A204.1 (cell line): ENCODE results near the gene SEC16B.

Experiments used
- FAIRE-seq: peaks from 2 replicates; lab custom pipeline; 2012; peaks lifted over from hg19 to GRCh38; lab: Jason Lieb, UNC

Gene SEC16B

GRCh38 chr1:177937931-177938330, 31.9 kb downstream of the SEC16B start:
- FAIRE-seq, result no peak

- FAIRE-seq, result no peak
Measured at GRCh38 chr1:177937174-177937770, 32.6 kb downstream of the SEC16B start.

- no peak for FAIRE-seq
Measured at GRCh38 chr1:177935638-177936415, 34.0 kb downstream of the SEC16B start.

- FAIRE-seq, result no peak
Measured at GRCh38 chr1:177934927-177935326, 34.9 kb downstream of the SEC16B start.

GRCh38 chr1:177934461-177934860, 35.4 kb downstream of the SEC16B start:
- FAIRE-seq, result no peak

- no peak for FAIRE-seq
Measured at GRCh38 chr1:177933881-177934280, 36.0 kb downstream of the SEC16B start.

- FAIRE-seq, result no peak
Measured at GRCh38 chr1:177932123-177932522, 37.7 kb downstream of the SEC16B start.

- FAIRE-seq, result no peak
Measured at GRCh38 chr1:177928952-177929351, 40.9 kb downstream of the SEC16B start.

- no peak for FAIRE-seq
Measured at GRCh38 chr1:177928194-177928593, 41.7 kb downstream of the SEC16B start.

- FAIRE-seq, result no peak
Measured at GRCh38 chr1:177927021-177927596, 42.7 kb downstream of the SEC16B start.

- no peak for FAIRE-seq
Measured at GRCh38 chr1:177926201-177926600, 43.7 kb downstream of the SEC16B start.

- FAIRE-seq, result no peak
Measured at GRCh38 chr1:177925006-177925405, 44.9 kb downstream of the SEC16B start.

- no peak for FAIRE-seq
Measured at GRCh38 chr1:177923441-177923840, 46.4 kb downstream of the SEC16B start.

- FAIRE-seq, result no peak
Measured at GRCh38 chr1:177922209-177922608, 47.6 kb downstream of the SEC16B start.

- FAIRE-seq, result no peak
Measured at GRCh38 chr1:177921590-177921989, 48.3 kb downstream of the SEC16B start.

GRCh38 chr1:177920091-177920490, 49.8 kb downstream of the SEC16B start:
- FAIRE-seq, result no peak

GRCh38 chr1:177915641-177916040, 54.2 kb downstream of the SEC16B start:
- FAIRE-seq, result no peak

- no peak for FAIRE-seq
Measured at GRCh38 chr1:177914603-177915002, 55.3 kb downstream of the SEC16B start.

- FAIRE-seq, result no peak
Measured at GRCh38 chr1:177913762-177914540, 55.9 kb downstream of the SEC16B start.

- no peak for FAIRE-seq
Measured at GRCh38 chr1:177912991-177913390, 56.9 kb downstream of the SEC16B start.

- FAIRE-seq, result no peak
Measured at GRCh38 chr1:177909416-177909815, 60.4 kb downstream of the SEC16B start.

- FAIRE-seq, result no peak
Measured at GRCh38 chr1:177907000-177907399, 62.9 kb downstream of the SEC16B start.

GRCh38 chr1:177905686-177906085, 64.2 kb downstream of the SEC16B start:
- FAIRE-seq, result no peak
